ENCODE measurements around the gene MARCKSL1.
"Not testable (repeated sequence)": the region's sequence is repeated elsewhere in the genome, so short reads cannot be mapped to it uniquely, and the experiment has no call there.

Gene MARCKSL1

GRCh38 chr1:32332290-32333079, 3.5 kb downstream of the MARCKSL1 start:
- DNase-seq: no peak

GRCh38 chr1:32331549-32331948, 4.5 kb downstream of the MARCKSL1 start:
- DNase-seq: no peak

DNA sequence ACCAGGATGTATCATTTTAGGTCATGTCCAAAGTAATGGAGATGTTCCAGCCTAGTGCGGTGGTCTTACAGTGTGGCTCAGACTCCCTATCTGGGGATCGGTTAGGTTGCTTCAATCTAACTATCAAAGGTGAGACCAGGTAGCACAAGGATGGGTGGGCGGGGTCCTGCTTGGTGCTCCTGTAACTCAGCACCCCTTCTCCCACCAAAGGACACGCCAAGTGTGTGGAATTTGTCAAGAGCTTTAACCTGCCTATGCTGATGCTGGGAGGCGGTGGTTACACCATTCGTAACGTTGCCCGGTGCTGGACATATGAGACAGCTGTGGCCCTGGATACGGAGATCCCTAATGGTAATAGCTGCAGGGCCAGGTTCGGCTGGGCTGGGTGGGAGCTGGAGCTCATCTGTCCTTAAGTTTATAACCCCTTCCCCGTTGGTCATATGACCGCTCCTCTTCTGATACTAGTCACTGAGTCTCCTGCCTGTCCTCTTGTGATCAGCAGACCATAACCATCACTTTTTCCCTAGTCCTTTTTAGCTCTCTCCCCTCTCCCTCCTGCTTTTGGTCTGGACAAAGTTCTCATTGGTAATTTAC, 5.4 kb downstream of the MARCKSL1 start:
- DNase-seq: no peak

DNA sequence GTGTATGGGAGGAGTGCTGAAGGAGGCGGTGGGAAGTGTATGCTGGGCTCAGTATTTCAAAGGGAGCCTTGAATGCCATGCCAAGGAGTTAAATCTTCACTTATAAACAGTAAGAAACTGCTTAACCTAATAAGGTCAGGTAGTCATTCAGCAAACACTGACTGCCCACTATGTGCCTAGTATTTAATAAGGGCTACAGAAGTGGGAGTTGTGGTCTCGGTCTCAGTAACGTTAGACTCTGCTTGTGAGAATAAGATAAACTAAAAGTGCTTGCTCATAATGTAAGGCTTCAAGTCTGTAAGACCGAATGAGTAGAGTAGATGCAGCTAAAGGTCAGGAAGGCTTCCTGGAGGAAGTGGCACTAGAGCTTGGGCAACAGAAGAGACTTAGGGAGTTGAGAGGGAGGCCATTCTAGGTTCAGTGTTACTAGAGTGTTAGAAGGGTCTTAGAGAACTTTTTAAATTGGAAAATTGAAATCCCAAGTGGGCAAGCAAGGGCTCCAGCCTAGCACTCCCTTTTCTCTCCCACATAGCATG, 6.0 kb downstream of the MARCKSL1 start:
- DNase-seq: no peak

GRCh38 chr1:32327204-32327603, 8.8 kb downstream of the MARCKSL1 start:
- DNase-seq: no peak

DNA sequence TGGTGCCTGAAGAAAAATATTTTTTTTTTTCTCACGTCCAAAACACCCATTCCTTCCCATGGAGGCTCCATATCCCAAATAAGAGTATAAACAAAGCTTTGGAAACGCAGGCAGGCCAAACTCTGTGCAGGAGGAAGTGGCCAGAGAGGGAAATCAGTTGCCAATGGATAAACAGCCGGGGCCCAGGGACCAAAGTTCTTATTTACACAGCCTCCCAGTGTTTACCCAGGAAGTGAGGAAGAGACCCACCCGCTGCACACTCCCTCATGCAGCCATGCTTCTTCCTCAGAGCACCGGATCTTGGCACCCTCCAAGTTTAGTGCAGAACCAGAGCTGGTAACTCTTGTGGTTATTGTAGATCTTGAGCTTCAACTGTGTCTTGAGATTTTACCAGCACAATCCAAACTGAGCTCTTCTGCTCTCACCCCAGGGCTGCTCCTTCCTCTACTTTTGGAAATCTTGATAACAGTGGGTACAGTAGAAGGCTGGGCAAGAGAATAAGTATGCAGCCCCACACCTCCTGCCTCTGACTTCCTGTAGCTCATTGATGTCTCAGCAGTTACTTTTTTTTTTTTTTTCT, 14.2 kb downstream of the MARCKSL1 start:
- DNase-seq: no peak

DNA sequence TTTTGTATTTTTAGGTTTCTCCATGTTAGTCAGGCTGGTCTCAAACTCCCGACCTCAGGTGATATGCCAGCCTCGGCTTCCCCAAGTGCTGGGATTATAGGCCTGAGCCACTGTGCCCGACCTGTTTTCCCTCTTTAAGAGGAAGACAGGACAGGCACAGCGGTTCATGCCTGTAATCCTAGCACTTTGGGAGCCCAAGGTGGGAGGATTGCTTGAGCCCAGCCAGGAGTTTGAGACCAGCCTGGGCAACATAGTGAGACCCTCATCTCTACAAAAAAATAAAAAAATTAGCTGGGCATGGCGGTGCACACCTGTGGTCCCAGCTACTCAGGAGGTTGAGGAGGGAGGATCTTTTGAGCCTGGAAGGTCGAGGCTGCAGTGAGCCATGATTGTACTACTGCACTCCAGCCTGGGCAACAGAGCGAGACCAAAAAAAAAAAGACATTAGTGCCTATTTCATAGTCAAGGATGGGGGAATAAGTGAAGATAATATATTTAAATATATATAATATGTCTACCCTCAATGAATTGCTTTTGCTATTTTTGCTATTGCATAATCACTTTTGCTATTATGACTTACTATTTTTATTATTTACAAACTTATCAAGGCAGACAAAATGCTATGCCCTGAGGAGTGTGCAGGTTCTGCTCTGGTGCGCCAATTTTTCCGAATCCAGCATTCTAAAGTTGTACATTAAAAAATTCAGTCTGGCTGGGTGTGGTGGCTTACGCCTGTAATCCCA, 17.7 kb downstream of the MARCKSL1 start:
- no peak for DNase-seq

GRCh38 chr1:32316903-32317277, 19.1 kb downstream of the MARCKSL1 start:
- DNase-seq: no peak

DNA sequence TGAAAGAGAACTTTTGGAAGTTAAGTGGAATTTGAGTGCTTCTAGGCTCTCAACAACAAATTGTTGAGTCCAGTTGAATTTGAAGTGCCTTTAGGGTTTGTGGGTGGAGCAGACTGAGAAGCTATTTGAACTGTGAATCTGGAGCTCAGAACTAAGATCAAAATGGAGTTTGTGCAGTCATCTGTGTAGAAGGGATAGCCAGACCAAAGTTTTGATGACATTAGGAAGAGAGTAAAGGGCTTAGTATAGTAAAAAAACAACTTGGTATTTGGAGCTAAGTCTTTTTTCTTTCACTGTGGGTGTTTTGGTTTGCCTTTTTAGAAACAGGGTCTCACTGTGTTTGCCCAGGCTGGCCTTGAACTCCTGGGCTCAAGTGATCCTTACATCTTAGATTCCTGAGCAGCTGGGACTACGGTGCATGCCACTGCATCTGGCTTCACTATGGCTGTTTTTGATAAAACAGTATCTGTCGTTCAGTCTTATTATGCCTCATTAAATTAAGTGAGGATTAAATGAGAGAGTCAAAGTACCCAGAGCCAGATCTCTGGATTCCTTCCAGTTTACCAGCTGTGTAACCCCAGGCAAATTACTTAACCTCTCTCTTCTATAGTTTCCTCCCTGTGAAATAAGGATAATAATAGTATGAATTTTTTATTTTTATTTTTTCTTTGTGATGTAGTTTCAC, 24.2 kb downstream of the MARCKSL1 start:
- no peak for DNase-seq

DNA sequence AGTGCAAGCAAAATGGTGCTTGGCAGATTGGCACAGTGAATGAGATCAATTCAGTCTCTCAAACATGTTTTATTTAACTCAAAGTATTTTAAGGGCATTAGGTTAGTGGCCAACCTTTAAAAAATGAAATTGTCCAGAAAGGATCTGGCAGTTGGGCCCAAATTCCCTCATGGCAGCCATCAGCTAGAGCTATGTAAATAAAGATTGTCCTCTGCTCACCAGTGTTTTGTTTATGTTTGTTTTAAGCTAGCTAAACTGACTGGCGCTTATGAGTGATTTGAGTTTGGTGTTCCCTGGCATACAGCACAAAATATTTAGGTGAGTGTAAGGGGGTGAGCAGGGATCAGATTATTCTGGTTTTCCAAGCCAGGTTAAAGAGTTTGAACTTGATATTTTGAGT, 26.1 kb downstream of the MARCKSL1 start:
- no peak for DNase-seq

GRCh38 chr1:32307324-32307723, 28.7 kb downstream of the MARCKSL1 start:
- DNase-seq: peak; percentile 59

DNA sequence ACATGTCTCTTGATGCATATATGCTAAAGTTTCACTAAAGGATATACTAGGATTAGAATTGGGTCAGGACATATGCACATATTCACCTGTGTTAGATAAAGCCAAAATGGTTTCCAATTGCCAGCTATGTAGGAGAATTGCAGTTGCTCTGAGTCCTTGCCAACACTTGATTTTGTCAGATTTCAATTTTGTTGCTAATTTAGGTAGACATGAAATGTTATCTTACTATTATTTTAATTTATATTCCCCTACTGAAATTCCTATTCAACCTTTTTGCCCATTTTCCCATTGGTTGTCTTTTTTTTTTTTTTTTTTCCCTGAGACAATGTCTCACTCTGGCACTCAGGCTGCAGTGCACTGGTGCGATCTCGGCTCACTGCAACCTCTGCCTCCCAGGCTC, 30.7 kb downstream of the MARCKSL1 start:
- DNase-seq: no peak

DNA sequence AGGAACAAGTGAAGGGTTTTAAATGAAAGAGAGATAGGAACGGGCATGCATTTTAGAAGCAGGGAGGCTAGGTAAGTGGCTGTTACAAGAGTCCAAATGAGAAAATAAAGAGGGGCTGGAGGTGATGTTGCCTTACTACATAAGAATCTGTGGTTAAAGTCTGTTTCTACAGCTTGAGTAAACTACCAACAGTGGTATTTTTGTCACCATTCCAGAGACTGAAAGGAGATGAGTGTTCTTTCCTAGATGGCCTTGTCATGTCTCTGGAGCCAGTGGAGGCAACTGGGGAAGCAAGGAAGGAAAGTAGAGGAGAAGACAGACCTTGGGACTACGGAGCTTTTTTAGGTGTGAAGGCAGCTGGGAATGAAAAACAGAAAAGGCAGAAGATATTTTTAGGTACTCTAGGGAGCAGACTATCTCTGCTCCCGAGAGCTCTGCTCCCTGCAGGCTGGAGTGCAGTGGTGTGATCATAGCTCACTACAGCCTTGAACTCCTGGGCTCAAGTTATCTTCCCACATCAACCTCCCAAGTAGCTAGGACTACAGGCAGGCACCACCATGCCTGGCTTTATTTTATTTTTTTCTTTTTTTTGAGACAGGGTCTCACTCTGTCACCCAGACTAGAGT, 31.9 kb downstream of the MARCKSL1 start:
- DNase-seq: no peak

GRCh38 chr1:32303358-32303757, 32.7 kb downstream of the MARCKSL1 start:
- no peak for DNase-seq

DNA sequence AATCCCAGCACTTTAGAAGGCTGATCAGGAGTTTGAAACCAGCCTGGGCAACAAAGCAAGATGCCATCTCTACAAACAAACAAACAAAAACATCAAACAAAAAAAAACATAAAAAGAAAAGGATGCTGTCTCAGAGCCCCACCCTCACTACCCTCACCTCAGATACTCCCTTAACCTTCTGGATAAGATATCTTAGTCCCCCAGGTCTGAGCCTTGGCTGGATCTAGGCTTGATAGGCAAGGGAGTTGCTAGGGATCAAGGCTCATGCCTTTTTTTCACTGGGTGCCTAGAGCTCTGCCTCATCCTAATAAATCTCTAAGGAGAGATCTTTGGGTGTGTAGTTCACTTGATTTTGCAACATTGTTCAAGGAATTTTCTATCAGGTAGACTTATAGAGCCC, 36.7 kb downstream of the MARCKSL1 start:
- no peak for DNase-seq

- not testable (repeated sequence) for DNase-seq
Observed at GRCh38 chr1:32298211-32298610, 37.8 kb downstream of the MARCKSL1 start.

- DNase-seq: peak; percentile 98
Observed at GRCh38 chr1:32291708-32292538, 44.1 kb downstream of the MARCKSL1 start, which contains the start of gene HDAC1. HDAC1 (plus strand) TSS chr1:32292083; CDS start chr1:32292170, 87 bp downstream.

- DNase-seq: peak; percentile 35
Observed at GRCh38 chr1:32291145-32291707, 44.8 kb downstream of the MARCKSL1 start.

DNA sequence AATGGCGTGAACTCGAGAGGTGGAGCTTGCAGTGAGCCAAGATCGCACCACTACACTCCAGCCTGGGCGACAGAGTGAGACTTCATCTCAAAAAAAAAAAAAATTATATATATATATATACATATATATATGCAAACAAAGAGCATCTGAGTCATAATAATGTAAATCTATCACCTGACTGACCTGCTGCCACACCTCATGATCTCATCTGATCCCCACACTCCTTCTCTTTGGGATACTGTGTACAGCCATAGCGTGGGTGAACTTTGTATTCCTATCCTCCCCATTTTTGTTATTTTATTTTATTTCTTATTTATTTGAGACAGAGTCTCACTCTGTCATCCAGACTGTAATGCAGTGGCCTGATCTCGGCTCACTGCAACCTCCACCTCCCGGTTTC, 46.8 kb downstream of the MARCKSL1 start:
- DNase-seq: no peak

DNA sequence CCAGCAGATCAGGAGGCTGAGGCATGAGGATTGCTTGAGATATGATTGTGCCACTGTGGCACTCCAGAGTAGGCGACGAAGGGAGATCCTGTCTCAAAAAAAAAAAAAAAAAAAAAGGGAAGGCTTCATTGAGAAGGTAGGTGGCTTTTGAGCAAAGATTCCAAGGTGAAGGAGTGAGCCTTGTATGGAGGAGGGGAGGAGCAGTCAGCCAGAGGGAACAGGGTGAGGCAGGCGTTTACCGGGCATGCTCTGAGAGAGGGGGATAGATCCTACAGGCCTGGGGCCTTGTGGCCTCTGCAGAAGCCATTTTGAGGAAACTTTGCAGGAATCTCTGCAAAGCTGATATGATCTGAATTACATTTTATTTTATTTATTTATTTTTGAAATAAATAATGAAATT, 49.3 kb downstream of the MARCKSL1 start:
- no peak for DNase-seq

GRCh38 chr1:32285658-32286057, 50.4 kb downstream of the MARCKSL1 start:
- DNase-seq: no peak
